Caco-2 (cell line): ENCODE measurements around the gene AAK1. TPM values are rescaled to one million over a fixed set of nuclear protein-coding genes. Genes with fewer than 3 reads are reported as not detected.
"Not testable (repeated sequence)": the region's sequence is repeated elsewhere in the genome, so short reads cannot be mapped to it uniquely, and the experiment has no call there.

Source experiments
- BruUV-seq: library from RNA; stranded (reverse); fragments of 400-500 nt; replicated peaks from 2 replicates; lab custom pipeline; 2021; lab: Mats Ljungman, UMichigan
- CTCF ChIA-PET: fragments of 300-600 bp; sonication (Branson Sonifier 250); formaldehyde crosslinking; loops from one replicate; lab custom pipeline; 2022; ENCODE audit warnings: antibody characterized with exemption; lab: Charles Lee
- POLR2A ChIA-PET: fragments of 300-600 bp; sonication (Branson Sonifier 250); formaldehyde crosslinking; loops from one replicate; lab custom pipeline; 2022; ENCODE audit warnings: antibody characterized with exemption; lab: Charles Lee
- DNase-seq, 2 experiments: peaks; one replicate each; pipeline versions ENCODE4 v3.0.0 to v3.0.0-alpha.2; 2020 to 2022
- H3K27me3 ChIP-seq: replicated peaks from 2 replicates; pipeline ENCODE4 v1.6.0; 2011; ENCODE audit warnings: low read length; ENCODE audit not compliant: control insufficient read depth, insufficient read depth
- H3K36me3 ChIP-seq: 2 replicates; pipeline ENCODE4 v1.5.1; 2011; ENCODE audit warnings: low read length; ENCODE audit not compliant: control insufficient read depth, insufficient read depth
- H3K4me1 ChIP-seq: fragments of 250-450 bp; sonication (Bioruptor Pico); 2 replicates; pipeline ENCODE4 v1.5.1; 2020; ENCODE audit warnings: mild to moderate bottlenecking
- H3K4me3 ChIP-seq: 2 replicates; pipeline ENCODE4 v1.5.1; 2011; ENCODE audit warnings: low read depth, mild to moderate bottlenecking, control low read depth, low read length
- H3K9me3 ChIP-seq: fragments of 250-450 bp; sonication (Bioruptor Pico); 2 replicates; pipeline ENCODE4 v1.5.1; 2020; ENCODE audit warnings: mild to moderate bottlenecking, moderate library complexity
- H3K27ac Mint-ChIP-seq: one replicate; pipeline ENCODE4 v1.8.0; 2022; ENCODE audit warnings: mixed read lengths; ENCODE audit not compliant: unreplicated experiment
- H3K27me3 Mint-ChIP-seq: one replicate; pipeline ENCODE4 v1.8.0; 2022; ENCODE audit warnings: mixed read lengths; ENCODE audit not compliant: insufficient read depth, unreplicated experiment
- H3K36me3 Mint-ChIP-seq: one replicate; pipeline ENCODE4 v1.8.0; 2022; ENCODE audit warnings: mild to moderate bottlenecking, mixed read lengths; ENCODE audit not compliant: insufficient read depth, unreplicated experiment
- H3K4me1 Mint-ChIP-seq: one replicate; pipeline ENCODE4 v1.8.0; 2022; ENCODE audit warnings: low read depth, mixed read lengths; ENCODE audit not compliant: unreplicated experiment
- H3K4me3 Mint-ChIP-seq: one replicate; pipeline ENCODE4 v1.8.0; 2022; ENCODE audit warnings: mild to moderate bottlenecking, moderate library complexity, mixed read lengths; ENCODE audit not compliant: unreplicated experiment
- H3K9me3 Mint-ChIP-seq: one replicate; pipeline ENCODE4 v1.8.0; 2022; ENCODE audit warnings: mixed read lengths; ENCODE audit not compliant: unreplicated experiment
- CTCF ChIP-seq, 2 experiments: fragments of 200-600 bp in 1 of 2; IDR thresholded peaks; 1 replicate in 1 of 2; 2 replicates in 1 of 2; pipeline versions ENCODE4 v1.5.1 to v1.8.0; 2011 to 2022; ENCODE audit warnings: antibody characterized with exemption in 1 of 2, control low read depth in 1 of 2, inconsistent platforms in 1 of 2, low read depth in 1 of 2, low read length in 1 of 2, mild to moderate bottlenecking in 1 of 2, moderate library complexity in 1 of 2; ENCODE audit not compliant: insufficient read depth in 1 of 2, severe bottlenecking in 1 of 2, unreplicated experiment in 1 of 2
- intact Hi-C: fragments of 100-400 bp; cut with micrococcal nuclease; formaldehyde crosslinking; loops from one replicate; pipeline ENCODE4 v1.10.0; 2022; ENCODE audit not compliant: unreplicated experiment
- total RNA-seq: library from RNA; stranded (reverse); gene quantifications from 2 replicates; pipeline ENCODE4 v1.2.3, GENCODE V29; 2022

The AAK1 gene
- total RNA-seq, 1 experiment from 2014 or later = 39.7 TPM

GRCh38 chr2:69576880-69577279, 66.7 kb downstream of the AAK1 start:
- Histone ChIP-seq H3K9me3 (no peaks in the 10 kb centered on the region), H3K4me1 (peaks cover 9% of the 10 kb centered on the region), H3K4me3 (no peak overlapping the region), H3K27me3 (no peaks in the 10 kb centered on the region), H3K36me3 (no peaks in the 10 kb centered on the region; the same call in 1 of the 2 replicates)
- POLR2A ChIA-PET = interaction anchor here (0.5 kb wide), 1 partner anchor 148 kb away, joined by 3 read pairs; no protein-coding TSS in a partner anchor
- Mint-ChIP-seq H3K9me3 (no peaks in the 10 kb centered on the region), H3K4me1 (peaks cover 31% of the 10 kb centered on the region), H3K4me3 (no peak overlapping the region), H3K27ac (no peak overlapping the region), H3K36me3 (peaks cover 8% of the 10 kb centered on the region), H3K27me3 (no peaks in the 10 kb centered on the region)
- CTCF ChIA-PET = interaction anchor here (0.6 to 1.1 kb wide), 2 partner anchors 12 to 15 kb away, joined by 3 to 4 read pairs; no protein-coding TSS in a partner anchor
- TF ChIP-seq CTCF (IDR thresholded peaks at IDR 0.05; ENCODE audit: insufficient read depth in 1 of 2, low read depth in 1 of 2, low read length in 1 of 2, severe bottlenecking in 1 of 2, unreplicated experiment in 1 of 2) = no peak
- intact Hi-C loops = no loop called here
- DNase-seq = no peak
- no TSS peak for BruUV-seq

GRCh38 chr2:69575926-69576325, 67.6 kb downstream of the AAK1 start:
- BruUV-seq = no TSS peak
- Mint-ChIP-seq H3K27me3 (no peaks in the 10 kb centered on the region), H3K27ac (no peak overlapping the region), H3K9me3 (no peaks in the 10 kb centered on the region), H3K36me3 (peaks cover 8% of the 10 kb centered on the region), H3K4me3 (no peak overlapping the region), H3K4me1 (peaks cover 29% of the 10 kb centered on the region)
- intact Hi-C loops = no loop called here
- ChIA-PET CTCF (no interaction called here), POLR2A (no interaction called here)
- no peak for TF ChIP-seq CTCF (IDR thresholded peaks at IDR 0.05; ENCODE audit: insufficient read depth in 1 of 2, low read depth in 1 of 2, low read length in 1 of 2, severe bottlenecking in 1 of 2, unreplicated experiment in 1 of 2)
- no peak for DNase-seq
- H3K27me3 ChIP-seq = no peaks in the 10 kb centered on the region
- no peaks in the 10 kb centered on the region; the same call in 1 of the 2 replicates for H3K36me3 ChIP-seq
- H3K4me1 ChIP-seq = peaks cover 2% of the 10 kb centered on the region
- H3K4me3 ChIP-seq = no peak overlapping the region
- no peaks in the 10 kb centered on the region for H3K9me3 ChIP-seq

- H3K27me3 ChIP-seq, H3K27ac Mint-ChIP-seq, H3K36me3 ChIP-seq, H3K27me3 Mint-ChIP-seq, H3K4me3 Mint-ChIP-seq, DNase-seq, H3K36me3 Mint-ChIP-seq, intact Hi-C loops, POLR2A ChIA-PET, H3K9me3 Mint-ChIP-seq, BruUV-seq, CTCF ChIA-PET, H3K9me3 ChIP-seq, H3K4me3 ChIP-seq, H3K4me1 ChIP-seq: not testable (repeated sequence)
- peaks cover 33% of the 10 kb centered on the region for H3K4me1 Mint-ChIP-seq
Observed at GRCh38 chr2:69575371-69575770, 68.2 kb downstream of the AAK1 start.
